ENCODE data around the gene UNC13A.
"Not testable (repeated sequence)": the region's sequence is repeated elsewhere in the genome, so short reads cannot be mapped to it uniquely, and the experiment has no call there.

UNC13A gene

DNA sequence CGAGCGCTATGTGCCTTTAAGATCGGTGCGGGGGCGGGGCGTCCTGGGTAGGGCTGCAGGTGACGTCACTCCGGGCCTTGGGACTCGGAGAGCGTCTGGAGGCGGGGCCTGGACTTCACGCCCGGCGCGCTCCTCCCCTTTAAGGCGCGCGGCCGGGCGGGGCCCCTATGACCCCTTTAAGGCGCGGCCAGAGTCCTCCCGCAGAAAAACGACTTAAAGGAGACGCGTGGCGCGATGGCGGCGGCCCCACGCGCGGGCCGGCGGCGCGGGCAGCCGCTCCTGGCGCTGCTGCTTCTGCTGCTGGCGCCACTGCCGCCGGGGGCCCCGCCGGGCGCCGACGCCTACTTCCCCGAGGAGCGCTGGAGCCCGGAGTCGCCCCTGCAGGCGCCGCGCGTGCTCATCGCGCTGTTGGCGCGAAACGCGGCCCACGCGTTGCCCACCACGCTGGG, 132.7 kb downstream of the UNC13A start, which contains the start of gene COLGALT1:
Gene COLGALT1 (plus strand): TSS at position 170 of the 449 bp plus-strand sequence. CDS start 65 bp downstream, at position 235.
- peak; percentile 99 for DNase-seq (ENCODE audit: low read depth in 1 of 2, low spot score in 1 of 2)
- Histone ChIP-seq H3K4me3 (replicated peaks; ENCODE audit: insufficient read depth, low read length) (peak within 1 kb of the TSS; percentile 89), H3K27me3 (ENCODE audit: insufficient read depth, poor library complexity, severe bottlenecking) (no peaks in the 10 kb centered on the region), H3K27ac (replicated peaks) (peak within 1 kb of the TSS; percentile 92)
- TF ChIP-seq SPI1 (IDR thresholded peaks at IDR 0.05; ENCODE audit: borderline replicate concordance, low read depth) (no peak), POLR2AphosphoS5 (IDR thresholded peaks at IDR 0.05; ENCODE audit: low read depth) (no peak), CTCF (IDR thresholded peaks at IDR 0.05; ENCODE audit: insufficient read depth, low read length) (no peak), GABPA (IDR thresholded peaks at IDR 0.05; ENCODE audit: low read depth) (no peak)
- TF ChIP-seq, protein P1, sequence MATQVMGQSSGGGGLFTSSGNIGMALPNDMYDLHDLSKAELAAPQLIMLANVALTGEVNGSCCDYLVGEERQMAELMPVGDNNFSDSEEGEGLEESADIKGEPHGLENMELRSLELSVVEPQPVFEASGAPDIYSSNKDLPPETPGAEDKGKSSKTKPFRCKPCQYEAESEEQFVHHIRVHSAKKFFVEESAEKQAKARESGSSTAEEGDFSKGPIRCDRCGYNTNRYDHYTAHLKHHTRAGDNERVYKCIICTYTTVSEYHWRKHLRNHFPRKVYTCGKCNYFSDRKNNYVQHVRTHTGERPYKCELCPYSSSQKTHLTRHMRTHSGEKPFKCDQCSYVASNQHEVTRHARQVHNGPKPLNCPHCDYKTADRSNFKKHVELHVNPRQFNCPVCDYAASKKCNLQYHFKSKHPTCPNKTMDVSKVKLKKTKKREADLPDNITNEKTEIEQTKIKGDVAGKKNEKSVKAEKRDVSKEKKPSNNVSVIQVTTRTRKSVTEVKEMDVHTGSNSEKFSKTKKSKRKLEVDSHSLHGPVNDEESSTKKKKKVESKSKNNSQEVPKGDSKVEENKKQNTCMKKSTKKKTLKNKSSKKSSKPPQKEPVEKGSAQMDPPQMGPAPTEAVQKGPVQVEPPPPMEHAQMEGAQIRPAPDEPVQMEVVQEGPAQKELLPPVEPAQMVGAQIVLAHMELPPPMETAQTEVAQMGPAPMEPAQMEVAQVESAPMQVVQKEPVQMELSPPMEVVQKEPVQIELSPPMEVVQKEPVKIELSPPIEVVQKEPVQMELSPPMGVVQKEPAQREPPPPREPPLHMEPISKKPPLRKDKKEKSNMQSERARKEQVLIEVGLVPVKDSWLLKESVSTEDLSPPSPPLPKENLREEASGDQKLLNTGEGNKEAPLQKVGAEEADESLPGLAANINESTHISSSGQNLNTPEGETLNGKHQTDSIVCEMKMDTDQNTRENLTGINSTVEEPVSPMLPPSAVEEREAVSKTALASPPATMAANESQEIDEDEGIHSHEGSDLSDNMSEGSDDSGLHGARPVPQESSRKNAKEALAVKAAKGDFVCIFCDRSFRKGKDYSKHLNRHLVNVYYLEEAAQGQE (IDR thresholded peaks at IDR 0.05; ENCODE audit: insufficient replicate concordance, low read depth), result no peak

GRCh38 chr19:17554968-17555479, 133.1 kb downstream of the UNC13A start:
- no peak for DNase-seq (ENCODE audit: low read depth in 1 of 2, low spot score in 1 of 2)
- H3K27ac ChIP-seq (replicated peaks), result peak overlapping the region; percentile 55
- no peak for TF ChIP-seq GABPA (IDR thresholded peaks at IDR 0.05; ENCODE audit: low read depth)
- TF ChIP-seq SPI1 (IDR thresholded peaks at IDR 0.05; ENCODE audit: borderline replicate concordance, low read depth), result no peak
- TF ChIP-seq, protein P1 (IDR thresholded peaks at IDR 0.05; ENCODE audit: insufficient replicate concordance, low read depth), result no peak
- no peak for TF ChIP-seq POLR2AphosphoS5 (IDR thresholded peaks at IDR 0.05; ENCODE audit: low read depth)
- no peak for TF ChIP-seq CTCF (IDR thresholded peaks at IDR 0.05; ENCODE audit: insufficient read depth, low read length)
- H3K4me3 ChIP-seq (replicated peaks; ENCODE audit: insufficient read depth, low read length), result peak overlapping the region; percentile 89
- H3K27me3 ChIP-seq (ENCODE audit: insufficient read depth, poor library complexity, severe bottlenecking), result no peaks in the 10 kb centered on the region

DNA sequence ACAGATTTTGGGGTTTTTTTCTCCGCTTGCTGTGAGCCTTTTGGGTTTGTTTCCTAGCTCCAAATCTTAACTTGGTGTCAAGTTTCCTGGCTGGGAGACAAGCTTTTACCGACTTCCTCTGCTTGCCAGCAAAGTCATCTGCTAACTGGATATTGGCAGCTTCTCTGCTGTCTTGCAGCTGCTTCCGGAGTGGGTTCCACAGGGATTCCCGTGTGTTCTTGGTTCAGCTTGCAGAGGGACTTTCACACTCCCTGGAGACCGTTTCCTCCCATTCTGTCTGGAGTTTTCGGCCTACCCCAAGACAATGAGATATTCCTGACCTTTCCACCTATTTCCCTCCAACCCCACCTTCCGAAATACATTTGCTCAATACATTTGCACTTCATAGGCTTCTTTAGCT, 134.9 kb downstream of the UNC13A start:
- Histone ChIP-seq H3K27ac (replicated peaks) (peak overlapping the region; percentile 20), H3K27me3 (ENCODE audit: insufficient read depth, poor library complexity, severe bottlenecking) (no peaks in the 10 kb centered on the region), H3K4me3 (replicated peaks; ENCODE audit: insufficient read depth, low read length) (no peak overlapping the region)
- TF ChIP-seq SPI1 (IDR thresholded peaks at IDR 0.05; ENCODE audit: borderline replicate concordance, low read depth), result peak; percentile 80; the same call in 1 of the 2 replicates
- TF ChIP-seq CTCF (IDR thresholded peaks at IDR 0.05; ENCODE audit: insufficient read depth, low read length), result no peak
- no peak for TF ChIP-seq GABPA (IDR thresholded peaks at IDR 0.05; ENCODE audit: low read depth)
- TF ChIP-seq POLR2AphosphoS5 (IDR thresholded peaks at IDR 0.05; ENCODE audit: low read depth), result peak; percentile 61
- peak in 1 of 2 experiments; percentile 71 for DNase-seq (ENCODE audit: low read depth in 1 of 2, low spot score in 1 of 2)

DNA sequence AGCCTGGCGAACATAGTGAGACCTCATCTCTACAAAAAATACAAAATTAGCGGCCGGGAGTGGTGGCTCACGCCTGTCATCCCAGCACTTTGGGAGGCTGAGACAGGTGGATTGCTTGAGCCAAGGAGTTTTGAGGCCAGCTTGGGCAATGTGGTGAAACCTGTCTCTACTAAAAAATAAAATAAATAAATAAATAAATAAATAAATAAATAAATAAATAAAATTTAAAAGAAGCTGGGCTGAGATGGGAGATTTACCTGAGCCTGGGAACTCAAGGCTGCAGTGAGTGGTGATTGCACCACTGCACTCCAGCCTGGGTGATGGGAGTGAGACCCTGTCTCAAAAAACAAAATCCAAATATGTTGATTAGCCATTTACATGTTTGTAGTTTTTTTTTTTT, 135.4 kb downstream of the UNC13A start:
- 0 out of 2 replicates have a peak overlapping the region, but pooled peaks have one; percentile 8 for H3K27ac ChIP-seq (replicated peaks)
- not testable (repeated sequence) for H3K4me3 ChIP-seq (replicated peaks; ENCODE audit: insufficient read depth, low read length); DNase-seq (ENCODE audit: low read depth in 1 of 2, low spot score in 1 of 2); H3K27me3 ChIP-seq (ENCODE audit: insufficient read depth, poor library complexity, severe bottlenecking)

Data from HL-60 (cell line).